LoVo (cell line): ENCODE data around the gene KCNQ1OT1.

ENCODE experiments used
- DNase-seq: peaks from one replicate; pipeline ENCODE4 v3.0.0-alpha.2; 2016; ENCODE audit warnings: low spot score

The KCNQ1OT1 gene

DNA sequence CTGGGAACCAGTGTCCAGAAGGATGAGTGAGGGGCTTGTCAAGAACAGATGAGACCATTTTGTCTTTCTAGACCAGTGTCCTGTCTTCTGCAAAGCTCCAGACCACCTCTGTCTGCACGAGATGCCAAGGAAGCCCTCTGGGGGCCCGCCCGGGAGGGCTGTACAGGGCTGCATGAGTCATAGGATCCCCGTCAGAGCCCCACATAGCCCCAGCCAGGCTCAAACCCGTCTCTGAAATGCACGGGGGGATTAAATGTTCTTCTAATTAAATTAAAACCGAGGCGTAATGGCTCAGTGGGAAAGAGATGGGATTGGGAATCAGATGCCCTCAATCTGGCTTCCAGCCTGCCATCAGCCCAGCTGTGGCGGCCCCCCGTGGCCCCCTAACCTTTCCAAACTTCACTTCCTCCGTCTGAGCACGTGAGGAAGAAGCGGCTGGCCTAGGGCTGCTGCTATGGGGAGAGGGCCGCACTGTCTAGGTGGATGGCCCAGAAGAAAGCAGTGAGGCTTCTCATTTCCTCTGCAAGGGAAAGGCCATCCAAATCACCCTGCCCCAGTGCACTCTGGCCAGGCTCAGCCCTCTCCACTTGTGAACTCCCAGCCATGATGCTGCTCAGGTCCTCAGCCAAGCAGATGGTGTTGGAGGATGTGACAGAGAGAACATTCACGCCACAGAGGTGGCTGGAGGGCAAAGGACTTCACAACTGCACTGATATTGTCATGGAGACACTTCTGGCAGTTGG is 32.8 kb downstream of the KCNQ1OT1 start:
- DNase-seq: no peak

DNA sequence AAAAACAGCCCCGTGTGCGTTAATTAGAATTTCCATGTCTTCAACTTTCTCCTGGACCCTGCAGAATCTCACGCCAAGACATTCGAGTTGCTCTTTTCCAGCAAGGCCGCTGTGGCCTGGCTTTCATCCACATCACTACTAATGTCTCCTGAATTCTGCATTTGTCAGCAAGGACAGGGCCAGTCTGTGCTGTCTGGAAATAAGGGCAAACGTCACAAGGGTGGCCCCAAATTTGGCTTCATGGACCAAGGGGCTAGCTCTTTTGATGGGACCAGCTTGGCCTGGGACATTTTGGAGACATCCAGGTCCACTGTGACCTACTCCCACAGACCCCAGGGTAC is 33.4 kb downstream of the KCNQ1OT1 start:
- DNase-seq: no peak

DNA sequence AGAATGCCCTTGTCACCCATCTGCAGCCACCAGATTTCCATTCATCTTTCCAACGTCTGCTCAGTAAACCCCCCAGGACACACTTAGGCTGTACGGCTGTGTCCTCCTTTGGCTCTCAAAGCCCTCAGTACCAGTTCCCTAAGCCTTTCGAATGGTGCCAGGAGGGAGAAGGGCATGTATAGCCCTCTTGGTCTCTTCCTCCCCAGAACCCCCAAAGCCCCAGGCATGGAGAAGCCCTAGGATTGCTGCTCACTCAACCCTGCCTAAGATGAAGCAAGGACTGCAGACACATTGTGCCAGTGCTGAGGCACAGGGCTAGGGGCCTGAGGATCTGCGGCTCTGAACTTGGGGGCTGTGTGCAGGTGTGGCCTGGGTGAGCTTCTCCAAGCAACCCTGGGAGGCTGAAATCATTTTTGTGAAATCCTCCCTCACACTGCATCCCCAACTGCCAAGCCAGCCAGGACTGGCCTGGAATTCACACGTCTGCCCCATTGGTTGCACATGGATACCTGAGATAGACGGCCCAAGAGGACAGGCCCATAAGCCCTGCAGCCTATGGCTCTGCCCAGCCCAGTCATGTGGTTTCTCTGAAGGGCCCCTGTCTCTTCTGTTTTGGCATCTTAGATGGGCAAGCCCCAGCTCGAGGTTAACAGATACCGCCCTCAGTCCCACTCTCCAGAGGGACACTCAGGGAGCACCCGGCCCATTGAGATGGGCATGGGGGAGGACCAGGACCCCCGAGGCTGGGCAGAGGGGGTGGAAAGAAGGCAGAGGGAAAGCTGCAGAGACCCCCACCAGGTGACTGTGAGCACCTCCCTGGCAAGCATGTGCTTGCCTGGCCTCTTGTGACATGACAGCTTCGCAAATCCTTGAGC is 34.0 kb downstream of the KCNQ1OT1 start:
- DNase-seq: no peak

DNA sequence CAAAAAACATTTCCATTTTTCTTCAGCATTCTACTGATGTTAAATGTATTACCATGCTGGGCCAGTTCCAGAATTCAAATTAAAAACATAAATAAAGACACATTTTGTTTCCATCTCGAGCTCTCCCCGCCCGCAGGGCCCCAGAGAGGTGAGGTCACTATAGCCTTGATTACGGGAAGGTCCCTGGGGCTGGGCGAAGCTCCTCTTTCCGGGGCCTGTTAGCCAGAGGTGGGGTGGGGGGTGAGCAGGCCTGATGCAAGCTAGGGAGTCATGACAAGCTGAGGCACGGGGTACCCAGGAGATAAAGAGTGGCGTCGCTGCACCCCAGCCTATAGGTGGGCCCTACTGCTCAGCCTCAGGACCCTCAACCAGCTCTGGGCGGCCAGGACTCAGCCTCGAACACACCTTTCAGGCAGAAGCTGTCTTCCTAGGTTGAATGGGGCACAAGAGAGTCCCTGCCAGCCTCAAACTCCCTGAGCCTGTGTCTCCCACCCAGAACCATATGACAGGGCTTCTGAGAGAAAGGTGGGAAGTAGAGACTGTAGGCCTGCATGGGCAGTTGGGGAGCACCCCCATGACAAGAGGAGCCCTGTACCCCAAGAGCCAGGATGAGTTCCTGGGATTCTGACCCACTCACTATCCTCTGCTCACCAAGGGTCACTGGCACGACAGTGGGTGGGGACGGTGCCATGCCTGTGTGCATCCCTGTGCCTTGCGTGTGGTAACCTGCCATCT is 34.8 kb downstream of the KCNQ1OT1 start:
- DNase-seq: no peak

DNA sequence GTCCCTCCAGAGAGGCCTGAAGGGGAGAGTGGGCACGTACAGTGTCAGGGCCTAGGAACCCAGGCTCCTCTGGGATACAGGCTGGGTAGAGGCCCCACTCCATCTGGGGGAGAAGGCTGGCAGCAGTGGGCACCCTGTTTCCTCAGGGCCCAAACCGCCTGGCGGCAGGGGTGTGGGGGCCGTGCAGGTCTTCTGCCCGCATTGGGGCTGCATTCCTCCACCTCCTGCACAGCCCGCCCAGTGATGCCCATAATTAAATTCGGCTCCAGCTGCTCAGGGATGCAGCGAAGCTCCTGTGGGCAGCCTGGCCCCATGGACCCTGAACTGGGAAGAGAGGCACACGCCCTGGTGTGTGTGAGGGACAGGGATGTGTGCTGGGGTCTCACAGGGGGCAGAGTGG is 35.4 kb downstream of the KCNQ1OT1 start:
- DNase-seq: no peak

DNA sequence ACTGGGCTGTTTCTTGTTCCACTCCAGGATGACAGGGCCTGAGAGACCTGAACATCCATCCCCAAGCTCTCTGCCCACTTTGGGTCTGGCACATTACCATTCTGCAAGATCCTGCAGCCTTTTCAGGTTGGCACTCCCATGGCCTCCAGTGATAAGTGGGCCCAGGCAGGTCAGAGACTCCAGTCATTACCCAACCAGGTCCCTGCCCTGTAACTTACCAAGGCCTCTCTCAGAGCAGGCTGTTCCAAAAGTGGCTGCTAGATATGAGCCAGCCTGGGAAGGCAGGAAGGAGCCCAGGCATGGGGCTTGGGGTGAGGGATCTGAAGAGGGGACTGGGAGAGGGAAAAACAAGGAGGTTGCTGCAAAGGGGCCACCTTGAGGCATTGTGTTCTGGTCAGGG is 35.9 kb downstream of the KCNQ1OT1 start:
- DNase-seq: no peak

DNA sequence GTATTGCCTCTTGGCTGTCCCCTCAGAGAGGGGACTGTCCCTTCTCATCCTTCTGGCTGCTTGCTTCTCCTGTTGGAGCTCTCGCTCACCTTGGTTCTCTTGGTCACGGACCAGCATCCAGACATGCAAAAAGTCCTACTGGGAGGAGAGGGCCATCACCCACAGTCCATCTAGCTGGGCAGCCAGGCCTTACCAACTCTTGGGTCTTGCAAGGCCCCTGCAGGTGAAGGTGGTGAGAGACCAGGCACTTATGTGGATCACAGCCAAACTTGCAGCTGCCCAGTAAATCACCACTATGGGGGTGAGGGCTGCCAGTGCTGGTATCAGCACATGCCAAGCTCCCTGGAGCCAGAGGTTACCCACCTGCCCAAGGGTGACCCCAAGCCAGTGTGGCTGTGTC is 36.3 kb downstream of the KCNQ1OT1 start:
- DNase-seq: no peak

DNA sequence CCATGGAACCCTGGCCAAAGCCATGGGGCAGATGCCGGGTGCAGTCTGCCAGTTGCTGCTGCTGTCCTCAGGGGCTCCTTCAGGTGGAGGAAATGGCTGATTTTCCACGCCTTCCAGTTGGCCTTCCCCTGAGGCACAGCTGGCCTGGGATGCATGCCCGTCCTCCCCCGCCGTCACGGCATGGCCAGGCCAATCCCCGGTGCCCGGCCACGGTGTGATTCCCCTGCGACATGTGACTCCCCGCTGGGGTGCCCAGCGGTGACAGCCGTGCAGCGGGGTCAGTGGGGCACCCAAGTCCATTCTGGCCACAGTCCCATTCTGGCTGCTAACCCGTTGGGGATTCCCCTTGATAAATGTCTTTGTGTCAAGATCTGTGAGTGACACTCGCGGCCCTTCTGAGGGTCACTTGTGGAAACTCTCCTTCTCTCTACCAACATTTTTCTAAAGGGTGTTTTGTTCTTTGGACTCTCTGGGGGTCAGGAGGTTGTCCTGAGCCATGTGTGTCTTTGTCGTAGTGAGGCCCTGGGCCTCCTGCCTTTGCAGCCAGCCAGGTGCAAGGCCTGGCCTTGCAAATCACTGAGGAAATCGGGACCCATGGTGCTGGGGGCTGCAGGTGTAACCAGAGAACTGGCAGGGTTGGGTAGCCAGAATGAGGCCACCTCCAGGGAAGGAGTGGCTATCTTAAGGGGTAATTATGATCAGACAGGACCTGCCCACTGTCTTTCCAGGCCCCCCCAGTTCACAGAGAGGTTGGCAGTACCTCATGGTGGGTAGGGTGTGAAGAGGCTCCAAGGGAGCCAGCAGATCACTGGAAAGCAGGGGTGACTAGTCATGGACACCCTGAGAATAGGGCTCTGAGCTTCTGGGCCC is 37.1 kb downstream of the KCNQ1OT1 start:
- DNase-seq: no peak

DNA sequence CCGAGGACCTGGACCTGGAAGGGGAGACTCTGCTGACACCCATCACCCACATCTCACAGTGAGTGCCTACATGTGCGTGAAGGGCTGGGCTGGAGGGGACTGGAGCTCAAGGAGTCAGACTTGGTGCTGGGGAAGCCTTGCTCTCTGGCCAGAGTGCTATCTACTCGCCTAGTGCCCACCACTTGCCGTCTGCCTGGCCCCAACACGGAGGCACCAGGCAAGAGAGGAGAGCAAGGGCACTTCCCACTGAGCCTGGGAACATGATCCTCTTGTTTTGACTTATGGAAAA is 37.8 kb downstream of the KCNQ1OT1 start:
- DNase-seq: no peak

DNA sequence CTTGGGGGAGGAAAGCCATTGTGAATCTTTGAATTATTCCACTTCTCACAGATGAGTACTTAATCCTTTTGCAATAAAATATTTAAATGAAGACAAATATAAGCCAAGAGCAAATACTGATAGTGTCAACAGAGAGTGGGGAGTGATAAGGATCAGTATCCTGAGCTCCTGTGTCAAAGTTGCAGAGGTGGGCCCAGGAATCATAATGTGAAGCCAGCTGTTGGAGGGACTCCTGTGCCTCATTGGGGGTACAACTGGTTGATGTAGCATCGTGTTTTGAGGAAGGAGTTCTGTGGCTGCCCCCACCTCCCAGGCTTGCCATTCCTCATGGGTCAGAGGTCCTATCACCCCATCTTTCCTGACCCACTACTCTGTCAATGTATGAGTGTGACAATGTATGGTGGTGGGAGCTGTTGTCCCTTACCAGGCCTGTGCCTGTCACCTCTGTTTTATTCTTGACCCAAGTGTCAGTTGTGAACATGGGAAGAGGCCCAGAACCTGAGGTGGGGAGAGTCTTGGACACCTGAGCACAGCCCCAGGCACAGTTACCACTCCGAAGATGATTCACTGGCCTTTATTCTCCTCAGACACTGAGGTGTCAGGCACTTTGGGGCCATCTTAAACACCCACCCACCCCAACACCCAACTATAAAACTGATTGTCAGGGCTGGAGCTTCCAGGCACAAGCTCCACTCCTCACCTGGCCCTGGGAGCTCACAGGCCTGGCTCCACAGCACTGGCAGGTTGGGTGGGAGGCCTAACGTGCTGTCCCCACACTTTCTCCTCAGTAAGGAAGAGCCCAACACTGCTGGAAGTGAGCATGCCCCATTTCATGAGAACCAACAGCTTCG is 38.4 kb downstream of the KCNQ1OT1 start:
- DNase-seq: no peak

DNA sequence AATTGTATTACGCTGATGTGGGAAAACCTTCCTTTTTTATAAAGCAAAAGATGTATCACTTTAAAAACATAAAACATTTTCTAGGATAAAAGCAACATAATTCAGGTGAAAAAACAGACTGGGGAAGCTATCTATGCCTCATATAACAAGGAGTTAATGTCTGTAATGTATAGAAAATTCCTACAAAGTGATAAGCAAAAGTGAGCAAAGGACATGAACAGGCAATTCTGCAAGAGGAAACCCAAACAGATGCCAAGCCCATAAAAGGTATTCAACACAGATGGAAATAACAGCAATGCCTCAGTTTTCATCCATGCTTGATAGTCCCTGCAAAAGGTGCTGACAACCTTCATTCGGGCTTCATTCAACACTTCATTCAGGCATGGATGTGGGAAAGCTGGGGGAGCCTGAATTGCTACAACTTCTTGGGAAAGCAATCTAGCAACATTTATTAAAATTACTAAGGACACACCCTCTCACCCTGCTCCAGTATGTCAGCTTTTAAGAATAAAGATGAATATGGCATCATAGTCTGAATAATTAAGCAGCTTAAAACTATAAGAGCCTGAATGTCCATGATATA is 39.3 kb downstream of the KCNQ1OT1 start:
- DNase-seq: no peak

DNA sequence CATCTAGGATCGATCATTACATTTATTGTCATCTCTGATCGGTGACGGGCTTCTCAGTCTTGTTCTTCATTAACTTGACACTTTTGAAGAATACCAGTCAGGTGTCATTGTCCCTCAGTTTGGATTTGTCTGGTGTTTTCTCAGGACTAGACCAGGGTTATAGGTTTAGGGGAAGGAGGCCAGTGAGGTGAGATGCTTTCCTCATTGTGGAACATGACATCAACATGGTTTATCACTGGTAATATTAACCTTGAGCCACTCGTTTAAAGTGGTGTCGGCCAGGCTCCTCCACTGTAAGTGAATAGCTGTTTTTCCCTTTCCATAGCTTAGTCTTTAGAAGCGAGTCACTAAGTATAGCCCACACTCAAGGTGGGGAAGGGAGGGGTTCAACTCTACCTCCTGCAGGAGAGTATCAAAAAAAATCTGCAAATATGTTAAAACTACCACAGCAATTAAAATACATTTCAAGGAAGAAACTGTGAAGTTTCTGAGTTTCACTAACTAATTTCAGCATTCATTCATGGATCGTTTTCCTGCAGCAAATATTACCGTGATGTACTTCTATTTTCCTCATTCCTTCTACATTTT is 42.0 kb downstream of the KCNQ1OT1 start:
- no peak for DNase-seq

DNA sequence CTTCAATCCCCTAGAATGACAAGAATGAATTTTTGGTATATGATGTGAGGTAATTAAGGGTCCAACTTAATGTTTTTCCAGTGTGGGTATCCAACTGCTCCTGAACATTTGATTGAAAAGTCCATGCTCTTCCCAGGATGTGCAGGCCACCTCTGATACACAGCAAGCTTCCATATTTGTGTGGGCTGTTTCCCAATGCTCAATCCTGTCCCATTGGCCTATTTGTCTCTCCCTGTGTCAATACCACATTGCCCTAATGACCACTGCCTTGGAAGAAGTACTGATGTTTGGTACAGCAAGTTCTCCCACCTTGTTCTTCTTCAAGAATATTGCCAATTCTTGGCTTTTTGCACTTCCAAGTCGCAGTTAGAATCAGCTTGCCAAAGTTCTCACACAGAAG is 42.9 kb downstream of the KCNQ1OT1 start:
- DNase-seq: no peak

DNA sequence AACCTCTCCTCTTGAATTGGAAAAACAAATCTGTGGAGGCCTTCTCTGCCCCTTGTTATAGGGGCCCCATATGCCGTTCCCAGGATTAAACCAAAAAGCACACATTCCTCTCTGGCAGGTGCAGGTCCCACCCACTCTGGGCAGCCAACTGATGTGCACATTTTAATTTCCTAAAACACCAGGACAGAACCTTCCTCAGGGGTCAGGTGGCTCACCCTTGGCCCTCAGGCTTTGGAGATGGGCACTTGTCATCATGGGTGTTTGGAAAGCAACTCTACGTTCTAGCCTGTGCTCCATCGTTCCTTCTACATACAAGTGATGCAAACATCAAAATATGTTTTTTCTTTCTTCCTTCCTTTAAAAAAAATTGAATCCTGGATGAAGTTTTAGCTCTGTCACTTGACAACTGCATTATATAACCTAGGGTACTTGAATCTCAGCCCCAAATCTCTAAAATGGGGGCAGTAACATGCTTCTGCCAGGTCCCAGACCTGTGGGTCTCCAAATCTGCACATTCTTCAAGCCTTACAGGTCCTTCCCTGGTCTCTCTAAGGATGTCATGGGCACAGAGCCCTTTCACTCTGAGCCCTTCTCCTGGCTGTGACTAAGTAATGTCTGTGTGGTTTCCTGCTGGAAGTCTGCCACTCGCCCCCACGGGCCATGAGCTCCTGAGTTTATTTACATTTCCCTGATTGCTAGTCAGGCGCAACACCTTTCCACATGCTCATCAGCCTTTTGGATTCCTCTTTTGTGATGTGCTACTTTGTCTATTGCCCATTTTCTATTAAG is 43.8 kb downstream of the KCNQ1OT1 start:
- DNase-seq: no peak

DNA sequence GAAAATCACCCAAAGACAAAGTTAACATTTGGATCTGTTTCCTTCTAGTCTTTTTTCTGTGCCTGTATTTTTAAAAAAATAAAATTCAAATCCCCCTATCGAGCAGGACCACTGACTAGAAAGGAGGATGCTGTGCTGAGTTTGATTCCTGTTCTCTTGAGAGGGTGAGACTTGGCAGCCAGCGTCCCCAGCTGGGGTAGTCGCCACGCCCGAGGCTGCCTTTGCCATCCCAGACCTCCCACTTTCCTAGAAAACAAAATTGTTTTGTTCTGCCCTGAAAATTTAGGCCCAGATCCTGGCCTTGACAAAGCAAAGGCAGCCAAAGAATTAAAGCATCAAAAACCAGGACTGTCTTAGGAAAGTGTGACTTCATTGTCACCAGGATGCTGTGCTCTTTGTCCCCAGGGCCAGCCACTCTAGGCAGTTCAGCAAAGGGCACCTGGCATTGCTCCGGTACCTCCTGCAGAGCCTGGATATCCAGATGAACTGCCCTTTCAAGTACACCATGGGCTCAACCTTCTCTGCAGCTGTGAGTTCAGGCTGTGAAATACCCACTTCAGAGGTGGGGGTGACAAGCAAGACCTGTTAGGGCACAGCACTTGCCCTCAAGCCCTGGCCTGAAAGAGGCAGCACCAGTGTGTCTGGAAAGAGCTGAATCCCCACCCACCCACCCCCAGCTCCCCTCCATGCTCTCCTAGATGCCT is 44.6 kb downstream of the KCNQ1OT1 start:
- no peak for DNase-seq

DNA sequence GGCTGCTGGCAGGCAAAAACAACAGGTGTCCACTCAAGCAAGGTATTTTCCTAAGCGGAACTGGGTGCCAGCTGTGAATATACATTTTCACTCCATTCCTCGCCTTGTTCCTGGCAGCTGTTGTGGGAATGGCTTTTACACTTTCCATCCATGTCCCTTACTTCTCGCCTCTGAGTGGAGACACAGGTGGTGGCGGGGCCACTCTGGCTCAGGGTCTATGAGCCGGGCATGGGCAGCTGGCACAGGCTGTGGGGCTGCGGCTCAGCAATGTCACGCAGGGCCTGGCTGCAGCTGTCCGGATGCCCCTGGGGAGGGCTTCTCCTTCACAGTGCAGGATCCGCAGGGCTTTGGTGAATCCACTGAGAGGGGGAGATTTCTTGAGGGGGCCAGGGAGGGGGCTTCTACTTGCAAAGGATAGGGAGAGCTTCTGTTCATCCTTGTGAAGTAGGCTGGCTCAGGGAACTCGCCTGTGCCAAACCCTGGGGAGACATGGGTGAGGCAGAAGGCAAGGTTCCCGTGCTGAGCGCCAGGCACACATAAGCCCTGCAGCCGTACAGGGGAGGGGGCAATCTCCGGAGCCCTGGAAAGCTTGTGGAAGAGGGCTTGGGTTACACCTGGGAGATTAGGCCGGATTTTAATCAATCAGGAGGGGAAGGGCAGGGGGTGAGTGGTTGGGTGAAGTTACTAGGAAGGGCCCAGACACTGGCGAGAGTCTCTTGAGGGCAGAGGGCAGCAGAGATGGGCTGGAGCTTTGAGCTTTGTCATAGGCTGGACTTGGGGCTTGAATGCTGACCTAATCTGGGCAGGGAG is 45.7 kb downstream of the KCNQ1OT1 start:
- DNase-seq: no peak

DNA sequence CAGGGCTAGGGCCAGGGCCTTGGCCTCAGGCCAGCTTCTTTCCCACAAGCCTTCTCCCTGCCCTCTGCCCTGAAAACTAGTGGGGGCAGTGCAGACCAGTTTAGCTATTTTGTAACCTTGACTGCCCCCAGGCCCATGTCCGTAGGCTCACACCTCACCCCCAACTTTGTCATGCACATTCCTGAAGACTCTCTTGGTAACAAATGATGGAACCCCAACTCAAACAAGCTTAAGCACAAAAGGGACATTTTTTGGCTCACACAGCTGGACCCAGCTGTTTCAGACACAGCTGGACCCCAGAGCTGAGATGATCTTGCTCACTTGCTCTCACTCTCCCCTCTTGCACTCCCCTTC is 46.6 kb downstream of the KCNQ1OT1 start:
- no peak for DNase-seq
